Measurements from ENCODE around the gene MCCD1. TPM values are rescaled to one million over a fixed set of nuclear protein-coding genes. Genes with fewer than 3 reads are reported as not detected.

MCCD1 gene
- total RNA-seq, 4 donors from 2014 or later: not detected

DNA sequence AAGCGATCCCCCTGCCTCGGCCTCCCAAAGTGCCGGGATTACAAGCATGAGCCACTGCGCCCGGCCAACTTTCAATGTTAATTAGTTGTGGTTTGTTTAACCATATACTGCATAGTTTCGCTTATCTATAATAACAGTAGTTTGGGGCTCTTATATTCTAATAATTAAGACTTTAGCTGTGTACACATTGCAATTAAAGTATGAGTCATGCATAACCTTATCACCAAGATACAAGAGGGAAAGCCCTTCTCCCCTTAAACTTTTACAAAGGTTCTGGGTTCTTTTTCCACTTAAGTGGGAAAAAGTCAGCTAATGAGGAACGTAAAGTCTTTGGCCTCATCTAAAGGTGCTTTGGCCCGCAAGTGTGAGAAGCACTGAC is 3.2 kb upstream of the MCCD1 start:
- Histone ChIP-seq H3K27ac (no peak overlapping the region), H3K4me3 (no peak overlapping the region), H3K4me1 (no peaks in the 10 kb centered on the region), H3K27me3 (no peaks in the 10 kb centered on the region), H3K9me3 (no peaks in the 10 kb centered on the region), H3K36me3 (peaks cover 0 to 15% (median 1%) of the 10 kb centered on the region in 3 donors)
- WGBS, 2 donors: 69 to 77% methylated on average over 8 of the region's 8 CpGs
- DNase-seq (ENCODE audit: low spot score in 2 of 2): no peak
- TF ChIP-seq, protein P1, sequence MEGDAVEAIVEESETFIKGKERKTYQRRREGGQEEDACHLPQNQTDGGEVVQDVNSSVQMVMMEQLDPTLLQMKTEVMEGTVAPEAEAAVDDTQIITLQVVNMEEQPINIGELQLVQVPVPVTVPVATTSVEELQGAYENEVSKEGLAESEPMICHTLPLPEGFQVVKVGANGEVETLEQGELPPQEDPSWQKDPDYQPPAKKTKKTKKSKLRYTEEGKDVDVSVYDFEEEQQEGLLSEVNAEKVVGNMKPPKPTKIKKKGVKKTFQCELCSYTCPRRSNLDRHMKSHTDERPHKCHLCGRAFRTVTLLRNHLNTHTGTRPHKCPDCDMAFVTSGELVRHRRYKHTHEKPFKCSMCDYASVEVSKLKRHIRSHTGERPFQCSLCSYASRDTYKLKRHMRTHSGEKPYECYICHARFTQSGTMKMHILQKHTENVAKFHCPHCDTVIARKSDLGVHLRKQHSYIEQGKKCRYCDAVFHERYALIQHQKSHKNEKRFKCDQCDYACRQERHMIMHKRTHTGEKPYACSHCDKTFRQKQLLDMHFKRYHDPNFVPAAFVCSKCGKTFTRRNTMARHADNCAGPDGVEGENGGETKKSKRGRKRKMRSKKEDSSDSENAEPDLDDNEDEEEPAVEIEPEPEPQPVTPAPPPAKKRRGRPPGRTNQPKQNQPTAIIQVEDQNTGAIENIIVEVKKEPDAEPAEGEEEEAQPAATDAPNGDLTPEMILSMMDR (IDR thresholded peaks at IDR 0.05): no peak
- no peak for TF ChIP-seq EP300 (IDR thresholded peaks at IDR 0.05)
- no peak for TF ChIP-seq POLR2A (IDR thresholded peaks at IDR 0.05)

DNA sequence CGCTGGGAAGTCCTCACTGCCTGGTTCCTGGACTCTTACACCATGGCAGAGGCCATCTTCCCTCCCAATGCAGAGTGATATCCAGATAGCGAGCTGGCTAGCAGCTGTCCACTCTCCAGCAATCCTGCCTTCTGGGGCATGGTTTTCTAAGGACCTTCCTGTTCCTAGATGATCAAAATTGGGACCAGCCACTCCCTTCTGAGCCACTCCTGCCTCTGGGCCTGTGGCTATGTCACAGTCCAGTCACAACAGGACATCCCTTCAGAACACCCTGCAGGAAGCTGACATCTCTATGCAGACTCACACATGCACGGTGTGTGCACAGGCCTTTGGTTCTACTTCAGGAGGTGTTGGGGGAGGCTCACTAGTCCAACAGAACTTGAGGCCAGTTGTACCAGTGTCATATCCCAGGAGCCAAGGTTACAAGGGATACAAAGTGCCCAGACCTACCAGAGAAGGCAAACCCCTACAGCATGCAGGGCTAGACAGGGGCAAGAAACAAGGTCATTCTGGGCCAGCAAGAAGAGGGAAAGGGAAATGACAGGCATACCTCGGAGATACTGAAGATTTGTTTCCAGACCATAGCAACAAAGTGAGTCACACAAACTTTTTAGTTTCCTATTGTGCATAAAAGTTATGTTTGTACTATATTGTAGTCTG is 2.7 kb upstream of the MCCD1 start:
- TF ChIP-seq POLR2A (IDR thresholded peaks at IDR 0.05) (no peak), EP300 (IDR thresholded peaks at IDR 0.05) (no peak)
- TF ChIP-seq, protein P1 (IDR thresholded peaks at IDR 0.05): no peak
- DNase-seq (ENCODE audit: low spot score in 2 of 2): no peak
- Histone ChIP-seq H3K4me3 (no peak overlapping the region), H3K36me3 (peaks cover 0 to 21% (median 6%) of the 10 kb centered on the region in 3 donors), H3K27me3 (no peaks in the 10 kb centered on the region), H3K9me3 (no peaks in the 10 kb centered on the region), H3K4me1 (no peaks in the 10 kb centered on the region), H3K27ac (no peak overlapping the region)
- WGBS, 2 donors: 62 to 78% methylated on average over 4 of the region's 4 CpGs

DNA sequence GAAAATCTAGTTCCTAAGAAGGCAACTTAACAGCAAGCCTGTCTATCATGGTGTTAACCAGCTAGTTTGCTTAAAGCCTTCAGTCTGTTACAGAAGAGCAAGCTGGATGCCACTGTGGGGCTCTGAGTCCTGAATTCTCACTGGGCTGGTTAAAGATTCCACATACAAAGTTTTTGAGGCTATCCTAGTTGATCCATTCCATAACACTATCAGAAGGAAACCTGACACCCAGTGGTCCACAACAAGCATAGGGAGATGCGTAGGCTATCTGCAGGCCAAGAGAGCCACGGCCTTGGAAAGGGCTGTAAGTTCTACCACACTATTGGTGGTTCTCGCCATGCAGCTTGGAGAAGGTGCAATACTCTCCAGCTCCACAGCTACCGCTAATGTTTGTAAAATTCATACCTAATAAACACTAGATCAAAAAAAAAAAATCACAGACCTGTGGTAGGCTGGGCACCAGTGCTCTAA is 420 bp upstream of the MCCD1 start:
- no peak for DNase-seq (ENCODE audit: low spot score in 2 of 2)
- 90 to 95% methylated on average over 4 of the region's 4 CpGs for WGBS, 2 donors
- H3K9me3 ChIP-seq: no peaks in the 10 kb centered on the region
- TF ChIP-seq EP300 (IDR thresholded peaks at IDR 0.05) (no peak), POLR2A (IDR thresholded peaks at IDR 0.05) (no peak)
- TF ChIP-seq, protein P1 (IDR thresholded peaks at IDR 0.05): no peak
- H3K4me1 ChIP-seq: no peaks in the 10 kb centered on the region
- no peak overlapping the region for H3K27ac ChIP-seq
- H3K36me3 ChIP-seq: peaks cover 0 to 43% (median 20%) of the 10 kb centered on the region in 3 donors
- no peaks in the 10 kb centered on the region for H3K27me3 ChIP-seq
- no peak overlapping the region for H3K4me3 ChIP-seq

DNA sequence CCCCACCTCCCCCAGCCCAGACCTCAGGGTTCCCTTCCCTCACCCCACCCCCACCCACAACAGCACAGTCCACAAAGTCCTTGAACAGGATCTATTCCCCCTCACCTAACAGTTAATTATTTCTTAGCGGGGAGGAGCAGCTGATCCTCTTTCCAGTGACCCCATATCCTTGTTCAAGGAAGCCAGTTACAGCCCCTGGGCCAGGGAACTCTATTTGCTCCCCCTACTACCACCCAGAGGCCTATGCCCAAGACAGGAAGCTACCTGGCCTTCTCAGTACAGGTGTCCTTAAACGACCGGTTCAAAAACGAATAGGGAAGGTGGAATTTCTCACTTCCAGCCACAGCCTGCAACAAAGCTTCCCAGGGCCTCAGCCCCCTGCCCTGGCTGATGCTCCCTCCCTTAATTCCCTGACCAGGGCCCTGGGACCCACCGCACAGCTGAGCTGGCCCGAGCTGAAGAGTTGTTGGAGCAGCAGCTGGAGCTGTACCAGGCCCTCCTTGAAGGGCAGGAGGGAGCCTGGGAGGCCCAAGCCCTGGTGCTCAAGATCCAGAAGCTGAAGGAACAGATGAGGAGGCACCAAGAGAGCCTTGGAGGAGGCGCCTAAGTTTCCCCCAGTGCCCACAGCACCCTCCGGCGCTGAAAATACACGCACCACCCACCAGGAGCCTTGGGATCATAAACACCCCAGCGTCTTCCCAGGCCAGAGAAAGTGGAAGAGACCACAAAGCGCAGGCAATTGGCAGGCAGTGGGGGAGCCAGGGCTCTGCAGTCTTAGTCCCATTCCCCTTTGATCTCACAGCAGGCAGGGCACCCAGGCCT is 778 bp downstream of the MCCD1 start:
- no peak overlapping the region for H3K4me3 ChIP-seq
- H3K27me3 ChIP-seq: no peaks in the 10 kb centered on the region
- H3K36me3 ChIP-seq: peaks cover 0 to 55% (median 30%) of the 10 kb centered on the region in 3 donors
- H3K4me1 ChIP-seq: no peaks in the 10 kb centered on the region
- no peak overlapping the region for H3K27ac ChIP-seq
- 40 to 49% methylated on average over 12 of the region's 12 CpGs for WGBS, 2 donors
- no peaks in the 10 kb centered on the region for H3K9me3 ChIP-seq
- TF ChIP-seq POLR2A (IDR thresholded peaks at IDR 0.05) (no peak), EP300 (IDR thresholded peaks at IDR 0.05) (no peak)
- TF ChIP-seq, protein P1 (IDR thresholded peaks at IDR 0.05): no peak
- no peak for DNase-seq (ENCODE audit: low spot score in 2 of 2)

DNA sequence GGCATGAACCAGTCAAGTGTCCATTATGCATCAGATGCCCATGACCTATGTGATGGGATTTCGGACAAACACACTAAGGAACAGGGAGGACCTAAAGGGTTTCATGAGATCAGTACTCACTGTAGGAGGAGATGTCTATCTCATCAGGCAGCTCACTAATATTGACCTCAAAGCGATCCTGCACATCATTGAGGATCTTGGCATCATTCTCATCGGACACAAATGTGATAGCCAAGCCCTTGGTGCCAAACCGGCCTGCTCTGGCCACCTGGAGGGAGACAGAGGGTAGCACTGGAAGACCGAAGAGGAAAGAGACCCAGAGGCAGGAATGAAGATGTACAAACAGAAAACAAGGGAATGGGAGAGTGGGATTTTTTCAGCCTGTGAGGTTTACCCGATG is 1.9 kb downstream of the MCCD1 start:
- peaks cover 0 to 67% (median 35%) of the 10 kb centered on the region in 3 donors for H3K36me3 ChIP-seq
- WGBS, 2 donors: 68 to 71% methylated on average over 5 to 6 of the region's 6 CpGs

More for the DNA sequence above, 1.9 kb downstream of the MCCD1 start:
- Histone ChIP-seq H3K4me1 (peaks cover 0 to 3% (median 0%) of the 10 kb centered on the region in 4 donors), H3K27me3 (no peaks in the 10 kb centered on the region), H3K27ac (no peak overlapping the region), H3K4me3 (no peak overlapping the region), H3K9me3 (no peaks in the 10 kb centered on the region)
- TF ChIP-seq EP300 (IDR thresholded peaks at IDR 0.05): peak in 1 of 2 donors; percentile 14
- TF ChIP-seq, protein P1 (IDR thresholded peaks at IDR 0.05): no peak
- DNase-seq (ENCODE audit: low spot score in 2 of 2): no peak
